IPS-11a (cell line): Measurements from ENCODE around the gene RPF1.
"Not testable (repeated sequence)": the region's sequence is repeated elsewhere in the genome, so short reads cannot be mapped to it uniquely, and the experiment has no call there.

ENCODE experiments used
- H3K4me3 ChIP-seq: one replicate; pipeline ENCODE4 v1.5.1; 2013; ENCODE audit warnings: low read depth, low read length, control low read depth

The RPF1 gene

DNA sequence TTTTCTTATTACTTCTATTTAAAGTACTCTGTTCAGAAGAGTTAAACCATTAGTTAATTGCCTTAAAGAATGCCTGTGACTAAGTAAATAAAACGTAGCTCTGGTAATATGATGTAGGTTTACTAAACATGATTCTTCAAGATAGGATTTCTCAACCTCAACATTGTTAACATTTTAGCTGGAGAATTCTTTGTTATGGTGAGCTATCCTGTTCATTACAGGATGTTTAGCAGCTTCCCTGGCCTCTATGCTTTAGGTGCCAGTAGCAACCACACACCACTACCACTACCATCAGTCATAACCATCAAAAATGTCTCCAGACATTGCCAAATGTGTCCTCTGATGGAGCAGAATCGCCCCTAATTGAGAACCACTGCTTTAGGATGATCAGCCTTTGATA, 10.7 kb downstream of the RPF1 start:
- no peak overlapping the region for H3K4me3 ChIP-seq

DNA sequence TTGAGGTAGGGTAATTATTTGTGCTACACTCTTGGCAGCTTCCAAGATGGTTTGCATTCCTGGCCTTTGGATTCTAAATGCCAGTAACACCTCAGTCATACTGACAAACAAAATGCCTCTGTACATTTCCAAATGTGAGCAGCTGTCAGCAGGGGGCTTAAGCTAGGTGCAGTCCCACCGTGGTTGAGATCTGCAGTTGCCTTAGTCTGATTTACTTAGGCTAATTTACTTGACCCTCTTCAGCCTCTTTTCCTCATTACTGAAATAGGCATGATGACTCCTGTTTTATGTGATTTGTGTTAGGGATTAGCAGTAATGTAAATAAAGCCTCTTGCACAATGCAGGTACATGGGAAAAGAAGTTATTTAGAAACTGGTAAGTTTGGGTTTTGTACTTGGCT, 13.7 kb downstream of the RPF1 start:
- H3K4me3 ChIP-seq = no peak overlapping the region

DNA sequence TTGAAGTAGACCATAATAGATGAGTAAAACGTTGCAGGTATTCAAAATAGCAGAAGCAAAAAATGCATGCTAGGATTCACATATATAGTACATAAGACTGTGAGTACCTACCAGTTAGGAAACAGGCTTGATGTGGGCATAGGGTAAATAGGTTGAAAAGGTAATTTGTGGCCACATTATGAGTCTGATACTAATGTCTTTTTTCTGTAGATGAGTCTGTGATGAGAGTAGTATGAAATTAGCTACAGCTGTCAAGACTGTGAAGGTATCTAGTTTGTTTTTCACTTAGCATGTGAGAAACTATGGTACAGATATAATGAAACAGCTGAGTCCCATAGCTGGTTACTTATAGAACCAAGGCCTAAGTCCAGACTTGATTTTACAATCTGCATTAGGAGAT, 14.7 kb downstream of the RPF1 start:
- no peak overlapping the region for H3K4me3 ChIP-seq

DNA sequence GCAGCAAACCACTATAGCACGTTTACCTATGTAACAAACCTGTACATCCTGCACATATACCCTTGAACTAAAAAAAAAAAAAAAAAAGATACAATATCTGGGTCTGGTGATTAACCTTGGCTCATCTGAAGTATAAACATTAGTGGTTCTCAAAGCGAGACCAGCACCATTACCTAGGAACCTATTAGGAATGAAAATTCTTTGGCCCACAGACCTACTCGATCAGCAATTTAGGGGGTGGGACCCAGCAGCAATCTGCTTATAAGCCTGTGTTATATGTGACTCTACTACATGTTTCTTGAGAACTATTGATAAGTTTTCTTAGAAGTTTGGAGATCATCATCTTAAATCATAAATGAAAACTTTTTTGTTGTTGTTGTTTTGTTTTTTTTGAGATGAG, 17.4 kb downstream of the RPF1 start:
- H3K4me3 ChIP-seq = no peak overlapping the region

DNA sequence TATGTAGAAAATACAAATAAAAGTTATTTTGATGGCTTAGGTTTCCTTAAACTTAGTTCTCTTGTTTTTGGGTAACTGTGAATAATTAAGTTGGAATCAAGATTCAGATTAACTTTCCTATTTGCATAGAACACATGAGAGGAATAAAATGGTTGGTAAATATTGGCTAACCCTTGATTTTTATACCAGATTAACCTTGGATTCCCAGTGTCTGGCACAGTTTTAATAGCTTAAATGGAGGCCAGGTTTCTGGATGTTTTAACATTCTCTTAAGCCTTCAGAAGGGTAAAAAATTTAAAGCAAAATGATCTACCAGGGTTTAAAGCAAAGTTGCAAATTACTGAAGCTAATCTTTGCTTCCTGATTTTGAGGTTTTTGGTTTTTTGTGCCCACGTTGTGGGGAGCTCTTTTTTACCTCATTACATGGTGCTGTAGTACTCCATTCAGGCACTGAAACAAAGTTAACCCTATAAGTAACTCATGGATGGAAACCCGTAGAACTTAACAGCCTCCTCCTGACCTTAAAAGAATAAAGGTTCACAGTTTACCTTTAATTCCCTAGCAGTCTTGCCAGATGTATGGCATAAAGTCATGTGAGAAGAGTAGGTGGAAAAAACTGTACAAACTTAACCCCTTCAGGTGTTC, 18.7 kb downstream of the RPF1 start:
- no peak overlapping the region for H3K4me3 ChIP-seq

DNA sequence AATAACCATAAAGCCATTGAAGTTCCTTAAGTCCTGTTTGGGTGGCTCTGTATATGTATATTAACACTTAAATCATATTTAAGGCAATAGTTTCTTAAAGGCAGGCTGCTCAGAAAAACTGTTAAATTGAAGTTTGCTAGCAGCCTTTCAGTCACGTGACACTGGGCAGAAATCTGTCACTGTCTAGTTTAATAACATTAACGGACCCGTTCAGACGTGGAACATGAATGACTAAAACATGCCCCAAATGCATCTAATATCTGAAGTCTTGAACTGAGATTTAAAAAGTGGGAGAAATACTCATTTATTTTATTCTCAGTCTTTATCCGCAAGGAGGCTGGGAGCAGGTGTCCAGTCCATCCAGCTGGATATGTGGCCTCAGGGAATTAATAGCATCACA, 23.9 kb downstream of the RPF1 start:
- no peak overlapping the region for H3K4me3 ChIP-seq

DNA sequence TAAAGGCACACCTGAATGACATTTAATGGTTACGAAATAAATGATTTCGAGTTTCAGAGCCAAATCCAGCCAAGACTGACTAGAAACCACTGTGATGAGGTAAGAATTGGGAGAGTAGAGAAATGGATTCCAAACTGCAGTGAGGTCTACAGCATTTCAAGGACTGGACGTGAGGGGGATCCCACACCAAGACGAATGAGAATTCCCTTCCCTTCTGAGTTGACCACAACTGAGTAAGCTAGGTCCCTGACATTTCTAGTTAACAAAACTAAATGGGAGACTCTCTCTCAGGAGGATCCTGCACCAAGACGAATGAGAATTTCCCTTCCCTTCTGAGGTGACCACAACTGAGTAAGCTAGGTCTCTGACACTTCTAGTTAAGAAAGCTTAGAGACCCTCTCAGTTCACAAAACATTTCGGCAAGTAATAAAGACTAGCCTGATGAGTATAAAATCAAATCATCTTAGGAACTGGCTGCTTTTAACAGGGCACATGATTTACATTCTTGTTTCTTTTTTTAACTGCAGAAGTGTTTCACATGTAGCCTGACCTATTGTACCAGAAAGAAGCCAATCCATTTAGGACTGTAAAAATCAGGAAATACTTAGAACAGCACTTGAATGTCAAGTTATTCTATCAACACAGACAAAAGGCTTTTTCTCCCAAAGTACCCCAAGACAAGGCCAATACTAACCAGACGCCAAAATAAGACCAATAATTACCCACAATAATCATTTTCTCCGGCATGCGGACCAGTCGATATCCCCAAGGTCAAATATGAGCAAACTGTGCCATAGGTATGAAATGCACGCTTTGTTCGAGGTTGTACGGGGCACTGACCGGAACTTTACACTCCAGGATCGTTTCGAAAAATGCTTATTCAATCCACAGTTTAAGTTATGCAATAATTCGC, 25.8 kb downstream of the RPF1 start:
- H3K4me3 ChIP-seq = peak overlapping the region; percentile 84

DNA sequence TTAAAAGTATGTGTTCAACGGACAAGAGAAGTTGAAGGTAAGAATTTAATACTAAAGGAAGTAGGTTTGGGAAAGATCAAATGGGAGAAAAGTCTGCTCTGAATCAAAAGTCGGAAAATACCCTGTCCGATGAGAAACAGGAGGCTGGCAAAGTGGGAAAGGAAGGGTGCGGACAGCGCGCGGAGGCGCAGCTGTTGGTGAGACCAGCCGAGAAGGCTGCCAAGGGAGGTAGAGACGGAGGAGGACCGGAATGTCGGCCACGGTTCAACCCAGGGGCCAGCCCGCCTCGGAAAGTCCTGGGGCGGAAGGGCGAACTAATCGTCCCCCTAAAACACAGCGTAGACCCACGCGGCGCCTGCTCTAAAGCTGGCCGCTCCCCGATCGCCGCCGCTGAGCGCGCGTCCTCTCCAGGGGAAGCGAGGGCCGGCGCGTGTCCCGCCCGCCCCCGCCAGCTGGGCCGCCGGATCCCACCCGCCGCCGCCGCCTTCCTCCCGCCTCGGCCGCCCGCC, 26.5 kb downstream of the RPF1 start:
- H3K4me3 ChIP-seq = peak overlapping the region; percentile 84

DNA sequence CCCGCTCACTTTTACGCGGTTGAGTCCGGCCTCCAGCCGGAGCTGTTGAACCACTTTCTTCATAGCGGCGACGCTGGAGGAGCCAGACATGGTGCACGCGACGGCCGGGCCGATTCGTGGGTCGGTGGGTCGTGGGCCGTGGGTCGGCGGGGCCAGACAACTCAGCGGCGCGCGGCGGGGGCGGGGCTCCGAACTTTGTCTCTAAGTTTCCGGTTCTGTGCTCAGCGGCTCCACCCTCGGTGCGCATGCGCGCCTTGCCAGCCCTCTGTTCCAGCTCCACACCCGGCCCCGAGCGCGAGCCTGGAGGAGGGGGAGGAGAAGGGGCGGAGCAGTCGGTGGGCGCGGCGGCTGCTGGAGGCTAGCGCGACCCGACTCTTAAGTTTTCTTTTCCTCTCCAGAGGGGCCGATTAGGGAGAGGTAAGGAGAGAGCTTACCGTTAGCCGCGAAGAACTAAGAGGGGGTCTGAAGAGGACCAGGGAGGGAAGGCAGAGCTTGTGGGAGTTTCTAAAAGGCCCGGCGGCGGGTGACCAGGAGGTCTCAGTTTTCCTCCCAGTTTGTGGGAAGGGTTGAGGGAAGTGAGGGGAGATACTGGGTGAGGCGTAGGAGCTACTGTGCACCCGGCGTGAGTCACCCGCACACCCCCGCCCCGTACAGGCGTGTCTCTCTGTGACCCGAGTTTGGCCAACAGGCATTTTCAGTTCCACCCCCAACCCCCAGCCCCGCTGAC, 27.1 kb downstream of the RPF1 start, which contains the start of the genes GNG5 and SPATA1:
Gene GNG5 (minus strand): TSS at position 580 of the 727 bp plus-strand sequence. CDS start 490 bp downstream, at position 90.
Gene SPATA1 (plus strand): TSS at position 385 of the 727 bp plus-strand sequence. CDS start 9,974 bp downstream, outside the sequence.
- H3K4me3 ChIP-seq = peak within 1 kb of the TSS; percentile 84

DNA sequence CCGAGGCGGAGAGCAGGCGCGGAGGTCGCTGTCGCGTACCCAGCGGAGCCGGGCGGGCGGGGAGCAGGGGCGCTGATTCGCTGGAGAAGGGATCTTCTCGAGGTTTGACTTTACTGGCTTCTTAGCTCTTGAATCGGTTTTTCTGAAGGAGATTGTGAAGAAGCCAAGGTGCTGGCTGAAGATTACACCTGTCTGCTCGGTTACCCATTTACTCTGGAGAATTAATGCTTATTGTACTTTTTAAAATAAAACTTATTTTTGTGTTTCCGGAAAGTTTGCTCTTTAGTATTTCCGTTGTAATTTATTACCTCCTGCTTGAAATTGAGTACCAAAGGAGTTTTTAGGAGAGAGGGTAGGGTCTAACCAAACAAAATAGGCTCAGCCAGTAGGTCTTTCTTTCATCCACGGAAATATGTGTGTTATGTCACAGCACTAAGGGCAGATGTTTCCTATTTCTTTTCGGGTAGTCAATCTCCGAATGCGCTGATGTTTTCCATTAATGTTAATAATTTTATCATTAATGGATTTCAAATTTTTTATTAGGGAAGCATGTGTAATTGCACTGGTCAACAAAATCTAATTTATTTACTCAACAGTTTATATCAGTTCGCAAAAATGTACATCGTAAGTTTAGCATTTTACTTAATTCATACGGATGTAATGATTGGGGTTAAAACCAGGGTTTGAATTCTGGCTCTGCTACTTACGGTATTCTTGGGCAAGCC, 27.8 kb downstream of the RPF1 start:
- peak overlapping the region; percentile 84 for H3K4me3 ChIP-seq

DNA sequence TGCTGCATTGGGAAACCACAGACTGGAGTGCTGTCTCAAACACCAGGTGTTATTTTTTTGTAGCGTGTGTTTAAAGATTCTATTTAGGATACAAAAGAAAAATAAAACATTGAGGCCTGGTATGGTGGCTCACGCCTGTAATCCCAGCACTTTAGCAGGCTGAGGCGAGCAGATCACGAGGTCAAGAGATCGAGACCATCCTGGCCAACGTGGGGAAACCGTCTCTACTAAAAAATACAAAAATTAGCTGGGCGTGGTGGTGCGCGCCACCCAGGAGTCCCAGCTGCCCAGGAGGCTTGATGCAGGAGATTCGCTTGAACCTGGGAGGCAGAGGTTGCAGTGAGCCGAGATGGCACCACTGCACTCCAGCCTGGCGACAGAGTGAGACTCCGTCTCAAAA, 28.8 kb downstream of the RPF1 start:
- H3K4me3 ChIP-seq = not testable (repeated sequence)

DNA sequence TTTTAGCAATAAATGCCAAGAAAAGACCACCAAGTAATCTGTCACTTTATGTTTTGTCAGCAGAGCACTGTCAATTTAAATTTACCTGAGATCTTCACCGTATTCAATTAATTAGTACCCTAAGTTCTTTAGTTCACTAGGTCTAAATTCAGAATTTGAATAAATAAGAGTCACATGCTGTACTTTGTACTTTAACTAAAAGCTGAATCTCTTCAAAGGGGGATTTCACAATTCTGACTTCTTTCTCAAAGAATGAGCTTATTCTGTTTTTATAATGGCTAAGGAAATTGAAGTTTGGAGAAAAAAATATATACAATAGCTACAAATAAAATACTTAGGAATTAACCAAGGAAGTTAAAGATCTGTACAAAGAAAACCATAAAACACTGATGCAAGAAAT, 29.4 kb downstream of the RPF1 start:
- no peak overlapping the region for H3K4me3 ChIP-seq

DNA sequence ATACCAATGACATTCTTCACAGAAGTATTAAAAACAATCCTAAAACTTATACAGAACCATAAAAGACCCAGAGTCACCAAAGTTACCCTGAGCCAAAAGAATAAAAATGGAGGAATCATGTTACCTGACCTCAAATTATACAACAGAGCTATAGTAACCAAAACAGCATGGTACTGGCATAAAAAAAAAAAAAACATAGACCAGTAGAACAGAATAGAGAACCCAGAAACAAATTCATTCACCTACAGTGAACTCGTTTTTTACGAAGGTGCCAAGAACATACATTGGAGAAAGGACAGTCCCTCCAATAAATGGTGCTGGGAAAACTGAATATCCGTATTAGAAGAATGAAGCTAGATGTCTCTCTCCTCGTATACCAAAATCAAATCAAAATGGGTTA, 30.0 kb downstream of the RPF1 start:
- no peak overlapping the region for H3K4me3 ChIP-seq

DNA sequence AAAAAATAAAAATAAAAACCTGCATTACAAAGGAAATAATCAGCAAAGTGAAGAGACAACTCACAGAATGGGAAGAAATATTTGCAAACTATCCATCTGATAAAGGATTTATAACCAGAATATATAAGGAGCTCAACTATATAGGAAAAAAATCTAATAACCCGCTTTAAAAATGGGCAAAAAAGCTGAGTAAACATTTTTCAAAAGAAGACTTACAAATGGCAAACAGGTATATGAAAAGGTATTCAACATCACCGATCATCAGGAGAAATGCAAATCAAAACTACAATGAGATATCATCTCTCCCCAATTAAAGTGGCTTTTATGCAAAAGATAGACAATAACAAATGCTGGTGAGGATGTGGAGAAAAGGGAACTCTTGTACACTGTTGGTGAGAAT, 31.1 kb downstream of the RPF1 start:
- H3K4me3 ChIP-seq = no peak overlapping the region

DNA sequence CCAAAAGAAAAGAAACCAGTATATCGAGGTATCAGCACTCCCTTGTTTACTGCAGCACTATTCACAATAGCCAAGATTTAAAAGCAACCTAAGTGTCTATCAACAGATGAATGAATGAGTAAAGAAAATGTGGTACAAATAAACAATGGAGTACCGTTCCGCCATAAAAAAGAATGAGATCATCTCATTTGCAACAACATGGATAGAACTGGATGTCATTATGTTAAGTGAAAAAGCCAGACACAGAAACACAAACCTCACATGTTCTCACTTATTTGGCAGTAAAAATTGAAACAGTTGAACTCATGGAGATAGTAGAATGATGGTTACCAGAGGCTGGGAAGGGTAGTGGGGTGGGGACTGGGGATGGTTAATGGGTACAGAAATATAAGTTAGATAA, 31.6 kb downstream of the RPF1 start:
- no peak overlapping the region for H3K4me3 ChIP-seq

DNA sequence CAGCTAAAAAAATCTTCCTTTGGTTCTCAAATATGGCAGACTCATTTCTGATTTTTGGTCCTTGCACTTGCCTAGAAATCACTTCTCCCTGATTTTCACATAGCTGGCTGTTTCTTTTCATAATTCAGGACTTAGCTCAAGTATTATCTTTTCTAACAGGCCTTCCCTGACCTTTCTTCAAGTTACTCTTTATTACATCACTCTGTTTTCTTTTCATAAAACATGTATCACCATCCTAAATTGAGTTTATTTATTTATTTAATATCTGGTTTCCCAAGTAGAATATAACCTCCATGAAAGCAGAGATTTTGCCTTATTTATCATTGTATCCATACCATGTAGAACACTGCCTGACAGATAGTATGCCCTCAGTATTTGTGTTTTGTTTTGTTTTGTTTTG, 45.5 kb downstream of the RPF1 start:
- H3K4me3 ChIP-seq = no peak overlapping the region

DNA sequence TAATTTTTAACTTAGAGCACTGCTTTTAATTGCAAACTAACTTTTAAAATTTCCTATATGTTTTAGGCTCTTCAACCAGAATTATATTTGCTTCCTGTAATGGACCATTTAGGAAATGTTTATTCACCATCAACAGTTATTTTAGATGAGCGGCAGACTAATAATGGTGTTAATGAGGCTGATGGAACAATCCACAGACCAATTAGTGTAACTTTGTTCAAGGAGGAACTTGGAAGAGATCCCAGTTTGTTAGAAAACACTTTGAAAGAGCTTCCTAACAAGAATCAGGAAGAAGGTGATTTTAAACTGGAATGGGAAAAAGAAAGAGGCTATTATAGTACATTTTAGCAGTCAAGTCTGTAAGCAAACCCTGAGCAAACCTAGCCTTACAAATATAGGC, 46.7 kb downstream of the RPF1 start:
- H3K4me3 ChIP-seq = no peak overlapping the region

DNA sequence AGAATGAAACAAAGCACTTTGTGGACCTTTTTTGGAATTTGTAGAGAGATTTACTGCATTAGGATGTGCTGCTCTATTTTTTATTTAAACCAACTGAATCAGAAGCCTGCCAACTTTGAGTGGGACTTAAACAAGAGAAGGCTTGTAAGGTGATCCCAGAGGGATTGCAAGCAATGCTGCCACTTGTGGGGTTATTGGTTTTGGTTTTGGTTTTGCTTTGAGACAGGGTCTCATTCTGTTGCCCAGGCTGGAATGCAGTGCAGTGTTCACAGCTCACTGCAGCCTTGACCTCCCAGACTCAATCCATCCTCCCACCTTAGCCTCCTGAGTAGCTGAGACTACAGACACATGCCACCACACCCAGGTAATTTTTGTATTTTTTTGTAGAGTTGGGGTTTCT, 59.5 kb downstream of the RPF1 start:
- H3K4me3 ChIP-seq = no peak overlapping the region

DNA sequence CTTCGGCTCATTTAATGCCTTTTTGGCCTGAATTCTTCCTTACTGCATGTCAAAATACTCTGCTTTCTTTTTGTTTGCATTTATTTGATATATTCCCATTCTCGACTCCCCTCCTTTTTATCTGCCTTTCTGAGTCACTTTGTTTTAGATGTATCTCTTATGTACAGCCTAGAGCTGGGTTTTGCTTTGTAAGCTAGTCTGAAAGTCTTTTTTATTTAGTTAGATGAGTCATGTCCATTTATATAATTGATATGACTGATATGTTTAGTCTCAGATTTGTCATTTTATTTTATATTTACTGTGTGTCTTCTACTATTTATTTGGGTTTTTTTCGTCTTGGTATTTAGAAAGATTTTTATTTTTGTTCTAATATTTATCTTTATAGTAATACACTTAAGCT, 60.9 kb downstream of the RPF1 start:
- no peak overlapping the region for H3K4me3 ChIP-seq

DNA sequence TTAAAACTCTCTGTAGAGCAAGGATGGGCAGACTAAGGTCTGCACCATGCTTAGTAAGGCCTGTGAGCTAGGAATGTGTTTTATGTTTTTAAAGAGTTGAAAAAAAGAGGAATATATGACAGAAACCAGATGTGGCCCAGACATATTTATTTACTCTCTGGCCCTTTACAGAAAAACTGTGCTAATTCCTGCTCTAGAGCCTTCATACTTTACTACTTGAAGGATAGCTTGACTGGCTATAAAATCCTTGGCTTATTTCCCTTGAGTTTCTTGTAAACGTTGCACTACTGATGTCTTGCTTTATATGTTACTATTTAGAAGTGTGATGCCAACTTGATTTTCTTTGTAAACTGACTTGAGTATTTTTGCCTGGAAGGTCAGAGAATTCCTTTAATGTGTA, 61.7 kb downstream of the RPF1 start:
- H3K4me3 ChIP-seq = no peak overlapping the region

DNA sequence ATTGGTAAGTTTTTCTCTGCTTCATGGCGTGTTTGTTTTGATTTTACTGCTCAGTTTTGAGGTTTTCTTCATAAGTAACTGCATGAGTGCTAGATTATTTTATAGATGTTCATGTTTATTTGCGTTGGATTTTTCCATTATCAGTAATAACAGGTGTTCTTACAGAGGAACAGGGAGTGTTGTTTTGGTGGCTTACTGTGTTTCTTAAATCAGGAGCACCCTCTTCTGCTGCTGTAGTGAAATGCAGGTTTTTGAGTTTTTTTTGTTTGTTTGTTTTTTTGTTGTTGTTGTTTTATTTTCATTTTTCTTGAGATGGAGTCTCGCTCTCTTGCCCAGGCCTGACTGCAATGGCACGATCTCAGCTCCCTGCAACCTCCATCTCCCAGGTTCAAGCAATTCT, 62.6 kb downstream of the RPF1 start:
- no peak overlapping the region for H3K4me3 ChIP-seq
